Measurements from ENCODE around the gene CDH13. TPM values are rescaled to one million over a fixed set of nuclear protein-coding genes. Genes with fewer than 3 reads are reported as not detected.

Gene CDH13
- polyA plus RNA-seq, 10 donors, result 32.5 to 56.9 (median 47.0) TPM

DNA sequence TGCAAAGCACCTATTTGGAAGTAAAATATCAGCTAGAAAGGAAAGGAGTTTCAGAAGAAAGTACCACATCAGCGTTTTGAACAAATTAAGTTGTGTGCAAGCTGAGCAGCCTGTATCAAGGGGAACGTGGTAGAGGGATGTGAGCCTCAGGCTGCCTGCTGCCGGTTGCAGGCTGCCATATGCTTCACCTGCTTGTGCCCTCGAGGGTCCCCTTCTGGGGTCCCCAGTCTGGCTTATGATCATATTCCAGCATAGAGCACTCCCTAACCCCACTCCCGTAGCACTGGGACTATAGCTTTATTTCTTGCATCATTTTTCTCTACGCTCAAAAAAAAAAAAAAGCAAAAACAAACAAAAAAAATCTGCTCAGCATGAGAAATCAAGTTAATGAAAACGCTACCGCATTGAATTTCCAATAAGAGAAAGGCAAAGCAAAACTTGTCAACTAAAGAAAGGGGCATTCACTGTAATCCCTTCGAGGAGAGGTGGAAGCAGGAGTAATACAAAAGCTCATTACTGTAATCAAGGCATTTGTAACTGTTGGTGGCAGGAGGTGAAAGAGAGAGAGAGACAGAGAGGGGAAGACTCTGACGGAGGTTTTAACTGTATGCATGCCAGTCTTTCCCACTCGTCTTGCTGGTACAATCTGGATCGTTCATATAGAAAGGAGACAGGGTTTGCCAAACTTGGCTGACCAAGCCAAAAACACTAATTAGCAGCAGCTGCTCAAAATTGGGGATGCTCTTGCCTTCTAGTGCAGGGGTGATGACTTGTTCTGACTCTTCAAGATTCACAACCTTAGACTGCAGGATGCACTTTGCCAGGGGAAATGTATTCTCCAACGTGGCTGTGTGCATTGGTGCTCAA is 922.8 kb downstream of the CDH13 start:
- DNase-seq, result no peak

DNA sequence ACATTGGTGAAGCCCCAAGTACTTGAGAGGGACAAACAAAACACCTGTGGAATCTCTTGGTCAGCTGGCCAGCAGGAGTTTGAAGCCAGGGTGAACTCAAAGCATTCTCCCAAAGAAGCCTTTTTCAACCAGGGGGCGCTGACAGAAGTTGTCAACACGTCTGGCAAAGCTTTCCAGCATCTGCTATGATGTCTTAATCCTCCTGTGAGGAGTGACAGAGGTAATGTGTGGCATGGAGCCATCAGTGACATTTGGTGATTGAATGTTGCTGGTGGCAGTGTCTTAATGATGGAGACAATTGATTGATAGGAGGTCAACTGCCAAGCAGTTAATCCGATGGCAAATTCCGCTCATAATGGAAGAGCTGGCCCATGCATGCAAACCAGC is 923.4 kb downstream of the CDH13 start:
- DNase-seq, result peak in 2 of 3 donors; percentile 16 to 37

DNA sequence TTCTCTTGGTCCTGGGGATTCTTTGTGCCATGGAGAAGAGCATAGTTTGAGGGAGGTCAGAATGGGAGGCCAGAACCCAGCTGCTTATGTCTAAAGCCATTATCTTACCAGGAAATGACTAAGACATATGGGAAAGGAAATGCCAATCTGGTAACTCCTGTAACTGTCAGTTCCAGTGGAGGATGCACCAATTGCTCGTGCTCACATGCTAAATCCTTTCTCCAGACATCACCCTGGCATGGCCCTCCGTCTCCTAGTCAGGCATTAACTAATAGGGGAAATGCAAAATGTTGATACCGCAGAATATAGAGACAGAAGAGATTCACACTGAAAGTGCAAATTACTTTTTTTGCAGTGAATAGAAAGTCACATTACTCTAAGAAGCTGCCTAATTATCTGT is 925.5 kb downstream of the CDH13 start:
- DNase-seq, result peak in 1 of 3 donors; percentile 27

DNA sequence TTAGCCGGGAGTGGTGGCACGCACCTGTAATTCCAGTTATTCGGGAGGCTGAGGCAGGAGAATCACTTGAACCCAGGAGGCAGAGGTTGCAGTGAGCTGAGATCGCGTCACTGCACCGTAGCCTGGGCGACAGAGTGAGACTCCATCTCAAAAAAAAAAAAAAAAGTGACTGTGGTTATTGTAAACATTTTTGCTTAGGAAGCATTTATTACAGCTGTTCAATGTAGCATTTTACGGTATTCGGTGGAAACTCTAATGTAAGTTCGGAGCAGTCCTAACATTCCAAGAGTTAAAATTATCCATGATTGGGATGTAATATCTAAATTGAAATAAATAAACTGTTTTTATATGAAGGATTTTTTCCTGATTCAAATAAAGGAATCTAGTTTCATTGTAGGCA is 926.2 kb downstream of the CDH13 start:
- DNase-seq, result no peak

DNA sequence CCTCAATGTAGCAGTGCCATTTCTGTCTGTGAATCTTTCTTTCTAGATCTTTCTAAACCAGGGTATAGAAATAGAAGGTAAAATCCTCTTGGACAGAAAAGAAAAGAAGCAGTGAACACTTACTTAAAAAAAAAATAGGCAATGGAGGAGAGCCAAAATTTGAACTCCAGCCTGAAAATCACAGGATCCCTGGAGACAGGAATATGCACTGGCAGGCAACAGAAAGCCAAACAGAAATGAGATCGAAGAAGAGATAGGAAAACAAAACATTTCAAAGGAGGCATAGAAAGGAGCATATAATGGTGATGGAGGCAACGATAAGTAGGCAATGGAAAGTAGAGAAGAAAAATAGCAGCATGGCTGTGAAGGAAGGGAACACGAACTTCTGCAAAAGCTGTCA is 927.3 kb downstream of the CDH13 start:
- no peak for DNase-seq

DNA sequence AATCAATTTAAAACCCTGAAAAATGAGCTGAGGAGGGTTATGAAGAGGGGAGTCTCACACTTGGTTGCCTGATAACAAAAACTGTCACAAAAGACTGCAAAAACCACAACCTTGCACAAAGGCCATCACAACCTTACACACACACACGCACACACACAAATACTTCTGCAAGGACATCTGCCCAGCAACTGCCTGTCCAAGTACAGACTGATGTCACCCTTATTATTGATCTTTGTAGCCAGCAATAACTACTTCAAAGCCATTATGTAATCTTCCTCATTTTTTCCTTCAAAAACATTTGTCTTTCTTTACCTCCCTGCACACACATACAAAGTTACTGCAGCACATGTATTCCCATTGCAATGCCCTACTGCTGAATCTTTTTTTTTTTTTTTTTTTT is 927.8 kb downstream of the CDH13 start:
- DNase-seq, result no peak

DNA sequence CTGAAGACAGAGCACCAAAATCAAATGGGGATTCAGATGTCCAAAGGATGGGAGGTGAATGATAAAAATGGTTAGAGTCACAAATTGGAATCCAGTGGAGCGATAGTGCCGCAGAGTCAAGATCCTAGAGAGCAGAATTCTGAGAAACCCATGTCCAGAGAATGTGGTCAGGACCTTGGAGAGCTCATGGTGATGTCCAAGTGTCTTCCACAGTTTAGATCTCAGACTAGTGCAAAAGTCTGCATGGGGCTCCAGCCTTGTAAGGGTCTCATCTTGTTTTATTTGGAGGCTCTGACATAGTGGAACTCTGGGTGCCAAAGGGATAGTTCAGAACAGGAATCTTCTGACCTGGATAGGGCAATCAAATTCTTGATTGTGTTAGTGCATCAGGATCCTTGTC is 935.1 kb downstream of the CDH13 start:
- peak in 2 of 3 donors; percentile 13 to 40 for DNase-seq

DNA sequence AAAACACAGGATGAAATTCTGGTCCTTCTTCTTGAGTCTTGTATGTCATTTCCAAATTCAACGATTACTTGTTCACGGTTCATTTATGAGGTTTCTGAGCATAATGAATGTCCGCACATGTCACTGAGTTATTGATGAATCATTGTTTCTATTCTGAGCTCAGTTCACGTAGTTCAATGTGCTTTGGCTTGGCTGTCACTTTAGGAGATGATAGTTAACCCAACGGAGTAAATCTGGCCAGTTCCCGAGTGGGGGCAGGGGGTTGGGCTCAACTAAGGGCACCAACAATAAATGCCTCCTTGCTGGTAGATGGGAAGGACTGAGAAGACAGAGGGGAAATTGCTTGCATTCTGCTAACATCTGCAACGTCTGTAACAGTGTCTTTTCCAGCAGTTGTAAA is 941.6 kb downstream of the CDH13 start:
- no peak for DNase-seq

DNA sequence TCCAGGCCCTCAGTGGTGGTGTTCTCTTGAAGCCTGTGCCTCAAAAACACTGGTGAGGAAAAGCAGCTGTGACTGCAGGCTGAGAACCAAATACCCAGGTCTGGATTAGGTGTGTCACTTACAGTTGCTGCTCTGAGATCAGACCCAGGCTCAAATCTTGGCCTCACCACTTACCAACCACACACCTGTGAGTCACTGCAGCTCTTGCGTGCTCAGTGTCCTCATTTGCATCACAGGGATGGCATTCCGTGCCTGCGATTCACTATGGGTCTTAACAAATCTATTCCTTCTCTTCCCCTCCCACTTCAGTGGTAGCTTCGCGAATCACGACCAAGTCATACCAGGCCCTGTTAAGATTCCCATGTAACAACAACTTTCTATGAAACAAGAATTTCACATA is 947.6 kb downstream of the CDH13 start:
- DNase-seq, result peak in 1 of 3 donors; percentile 77

DNA sequence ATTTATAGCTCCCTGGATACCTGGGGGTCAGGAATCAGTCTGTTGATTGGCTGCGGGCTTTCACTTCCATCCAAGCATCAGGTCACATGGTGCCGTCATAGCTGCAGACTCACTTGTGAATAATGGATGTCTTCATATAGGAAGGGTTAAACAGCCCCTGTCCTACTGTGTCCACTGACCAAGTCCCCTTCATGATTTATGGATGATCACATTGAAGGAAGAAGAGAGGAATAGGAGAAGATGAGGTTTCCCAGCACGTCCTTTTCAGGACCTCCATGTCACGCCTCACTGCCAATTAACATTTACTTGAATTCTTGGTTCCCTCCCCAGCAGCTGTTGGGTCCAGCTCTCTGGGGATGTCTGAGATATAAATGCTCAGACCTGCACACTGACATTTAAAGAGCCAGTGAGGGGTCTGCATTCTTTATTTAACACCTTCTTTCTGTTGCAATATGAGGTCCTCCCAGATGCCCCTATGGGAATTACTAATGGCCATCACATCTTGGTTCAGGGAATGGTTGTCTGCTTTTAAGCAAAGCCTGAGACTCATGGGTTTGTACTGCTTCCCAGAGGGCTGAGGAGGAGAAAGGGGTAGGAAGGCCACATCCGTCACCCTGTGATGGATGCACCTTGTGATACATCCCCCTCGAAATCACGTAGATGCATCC is 950.4 kb downstream of the CDH13 start:
- no peak for DNase-seq

DNA sequence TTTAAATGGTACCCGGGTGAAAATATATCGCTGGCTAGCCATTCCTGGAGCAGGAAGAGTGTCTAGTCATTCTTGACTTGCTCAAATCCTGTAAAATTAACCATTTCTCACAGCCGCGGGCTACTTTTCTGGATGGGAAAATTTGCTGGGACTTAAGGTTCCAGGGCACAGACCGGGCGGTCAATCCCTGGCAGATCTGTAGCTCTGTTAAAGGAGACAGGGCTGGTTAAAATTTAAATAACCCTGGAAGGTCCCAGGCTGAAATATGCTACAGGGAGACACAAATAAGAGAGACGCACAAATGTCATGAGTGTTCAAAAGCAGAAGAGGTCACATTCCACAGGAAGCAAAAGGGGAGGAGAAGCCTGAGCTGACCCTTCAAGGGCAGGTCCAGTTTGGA is 951.4 kb downstream of the CDH13 start:
- DNase-seq, result no peak

DNA sequence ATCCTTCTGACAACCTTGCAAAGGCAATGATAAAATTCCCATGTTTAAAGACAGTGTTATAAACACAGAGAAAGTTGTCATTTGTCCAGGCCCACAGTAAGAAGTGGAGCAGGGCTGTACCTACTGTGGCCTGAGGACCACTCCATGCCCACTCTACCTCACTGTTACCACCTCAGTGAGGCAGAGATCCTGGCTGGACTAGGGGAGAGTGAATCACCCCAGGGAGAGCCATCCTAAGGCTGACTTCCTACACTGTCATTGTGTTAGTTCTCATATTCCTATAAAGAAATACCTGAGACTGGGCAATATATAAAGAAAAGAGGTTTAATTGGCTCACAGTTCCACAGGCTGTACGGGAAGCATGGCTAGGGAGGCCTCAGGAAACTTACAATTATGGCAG is 952.3 kb downstream of the CDH13 start:
- no peak for DNase-seq

DNA sequence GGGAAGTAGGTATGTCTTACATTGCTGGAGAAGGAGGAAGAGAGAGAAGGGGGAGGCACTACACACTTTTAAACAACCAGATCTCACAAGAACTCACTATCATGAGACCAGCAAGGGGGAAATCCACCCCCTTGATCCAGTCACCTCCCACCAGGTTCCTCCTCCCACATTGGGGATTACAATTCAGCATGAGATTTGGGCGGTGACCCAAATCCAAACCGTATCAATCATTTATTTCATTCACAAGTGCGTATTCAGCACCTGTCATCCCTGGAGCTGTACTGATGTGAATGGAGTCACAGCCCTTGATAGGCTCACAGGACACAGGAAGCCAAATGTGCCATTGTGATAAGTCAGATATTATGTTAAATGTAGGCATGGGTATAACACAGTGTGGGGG is 952.7 kb downstream of the CDH13 start:
- no peak for DNase-seq

DNA sequence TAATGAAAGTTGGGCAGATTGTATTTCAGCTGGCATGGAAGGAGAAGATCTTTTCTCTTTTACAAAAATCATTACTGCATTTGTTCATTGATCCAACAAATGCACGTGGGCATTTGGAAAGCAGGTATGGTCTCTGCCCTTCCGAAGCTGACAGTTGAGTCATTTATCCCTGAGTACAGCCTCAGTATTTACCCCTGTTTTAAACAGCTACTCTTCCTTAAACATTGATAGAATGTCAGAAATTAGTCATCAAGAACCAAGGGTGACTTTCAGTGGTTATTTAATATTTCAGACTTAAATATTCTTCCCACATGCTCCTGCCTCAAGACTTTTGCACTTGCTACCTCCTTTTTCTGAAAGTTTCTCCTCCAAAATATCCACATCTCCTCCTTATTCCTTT is 954.3 kb downstream of the CDH13 start:
- DNase-seq, result no peak

DNA sequence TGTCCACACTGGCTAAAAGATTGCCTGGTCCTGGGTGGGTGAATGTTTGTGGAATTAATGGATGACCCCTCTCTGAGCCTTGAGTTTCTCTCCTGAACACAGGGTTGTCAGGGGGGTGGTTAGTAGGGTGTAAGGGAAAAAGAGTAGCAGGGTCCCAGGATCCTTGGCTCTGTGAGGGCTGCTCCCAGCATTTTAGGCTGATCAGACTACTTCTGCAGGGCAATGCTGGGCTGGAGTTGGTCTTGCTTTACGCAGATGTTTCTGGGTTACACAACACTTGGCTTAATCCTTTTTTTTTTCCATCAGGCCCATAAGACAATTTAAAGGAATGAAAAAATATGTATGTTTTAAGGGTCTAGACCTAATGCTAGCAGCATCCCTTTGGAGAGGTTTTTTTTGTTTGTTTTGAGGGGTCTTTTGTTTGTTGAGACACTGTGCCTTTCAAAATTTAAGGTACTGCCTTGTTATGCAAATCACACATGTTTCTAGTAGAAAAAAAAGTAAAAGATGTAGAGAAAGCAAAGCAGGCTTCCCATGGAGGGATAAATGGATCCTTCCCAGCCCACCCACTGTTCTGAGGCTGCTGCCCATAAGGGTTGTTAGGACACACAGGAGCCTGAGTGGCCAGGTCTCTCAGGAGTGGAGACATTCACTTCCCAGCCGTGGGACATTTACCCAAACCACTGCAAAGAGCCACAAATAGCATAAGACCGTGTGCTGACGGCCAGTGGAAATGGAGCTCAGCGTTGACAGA is 955.4 kb downstream of the CDH13 start:
- no peak for DNase-seq

DNA sequence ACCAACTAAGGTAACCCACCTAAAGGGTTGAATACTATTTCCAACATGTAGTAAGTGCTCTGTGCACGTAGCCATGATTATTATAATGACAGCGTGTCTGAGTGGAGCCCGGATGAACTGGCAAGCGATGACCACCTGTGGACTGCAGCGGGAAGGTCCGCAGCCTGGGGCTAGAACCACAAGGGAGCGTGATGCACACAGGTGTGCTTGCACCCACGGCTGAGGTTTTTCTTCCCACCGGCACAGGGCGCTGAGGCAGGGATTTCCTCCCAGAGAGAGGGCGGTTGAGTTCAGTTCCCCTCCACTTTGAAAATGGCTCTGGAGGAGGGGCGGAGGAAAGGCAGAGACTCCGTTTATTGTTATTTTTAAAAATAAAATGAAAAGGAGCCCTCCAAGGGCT is 959.3 kb downstream of the CDH13 start:
- DNase-seq, result no peak

DNA sequence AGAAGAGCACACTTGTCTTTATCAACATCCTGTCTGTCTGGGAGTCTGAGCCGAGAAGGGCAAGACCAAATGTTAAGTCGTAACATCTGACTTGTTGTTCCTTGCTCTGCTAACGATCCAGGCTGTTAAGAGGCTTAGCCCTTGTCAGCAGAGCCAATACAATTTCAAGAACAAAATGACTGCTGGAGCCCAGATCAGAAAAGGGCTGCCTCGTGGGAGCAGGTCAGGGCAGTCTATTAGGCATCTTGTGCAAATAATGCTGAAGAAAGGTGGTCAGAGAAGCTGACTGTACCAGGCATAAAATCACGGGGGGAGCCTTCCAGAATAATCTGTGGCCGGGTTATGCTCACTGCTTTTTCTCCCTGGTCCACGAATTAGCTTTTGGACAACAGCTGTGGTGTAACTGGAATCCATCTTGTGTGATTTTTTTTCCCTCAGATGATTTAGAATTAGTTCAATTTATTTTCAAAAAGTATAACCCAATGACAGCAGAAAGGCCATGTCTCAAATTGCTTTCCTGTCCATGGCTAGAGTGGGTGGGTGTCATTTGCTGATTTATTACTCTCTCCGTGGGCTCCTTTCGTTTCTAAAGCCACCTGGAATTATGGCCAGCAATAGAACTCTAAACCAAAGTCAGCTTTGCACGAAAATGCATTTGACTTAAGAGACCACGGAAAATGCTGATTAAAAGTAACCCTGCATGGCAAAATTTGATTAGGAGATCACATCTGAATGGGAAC is 959.9 kb downstream of the CDH13 start:
- DNase-seq, result peak in 1 of 3 donors; percentile 16

DNA sequence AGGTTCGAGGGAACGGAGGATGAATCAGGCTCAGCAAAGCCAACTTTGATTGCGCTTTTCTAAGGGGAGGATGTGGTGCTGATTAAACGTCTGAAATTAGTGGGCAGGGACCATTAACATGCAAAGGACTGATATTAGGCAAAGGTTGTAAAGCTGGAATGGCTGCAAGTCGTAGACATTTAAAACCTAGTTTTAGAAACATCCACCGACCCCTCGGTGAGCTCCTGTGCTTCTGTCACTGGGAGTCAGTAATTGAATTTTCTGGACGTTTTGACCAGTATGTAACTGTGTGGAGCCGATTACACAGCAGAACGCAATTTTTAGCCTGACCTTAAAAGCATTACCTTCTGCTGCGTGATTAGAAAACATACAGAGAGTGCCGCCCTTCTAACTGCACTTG is 960.4 kb downstream of the CDH13 start:
- DNase-seq, result no peak

DNA sequence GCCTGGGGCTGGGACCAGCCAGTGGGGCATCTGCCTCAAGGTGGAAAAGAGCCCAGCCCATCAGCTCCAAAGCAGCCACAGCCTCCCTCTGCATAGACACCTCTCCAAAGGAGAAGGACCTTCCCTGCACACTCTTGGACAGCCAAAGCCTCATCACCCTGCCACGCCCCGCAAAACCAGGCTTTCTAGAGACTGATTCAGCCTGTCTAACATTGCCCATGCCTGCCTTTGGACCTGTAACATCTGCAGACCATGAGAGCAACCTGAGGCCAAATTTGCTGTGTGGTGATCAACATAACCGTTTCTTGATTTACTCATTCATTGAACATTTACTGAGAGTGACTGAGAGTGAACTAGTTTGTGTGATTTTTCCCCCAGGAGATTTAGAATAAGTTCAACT is 961.3 kb downstream of the CDH13 start:
- no peak for DNase-seq

DNA sequence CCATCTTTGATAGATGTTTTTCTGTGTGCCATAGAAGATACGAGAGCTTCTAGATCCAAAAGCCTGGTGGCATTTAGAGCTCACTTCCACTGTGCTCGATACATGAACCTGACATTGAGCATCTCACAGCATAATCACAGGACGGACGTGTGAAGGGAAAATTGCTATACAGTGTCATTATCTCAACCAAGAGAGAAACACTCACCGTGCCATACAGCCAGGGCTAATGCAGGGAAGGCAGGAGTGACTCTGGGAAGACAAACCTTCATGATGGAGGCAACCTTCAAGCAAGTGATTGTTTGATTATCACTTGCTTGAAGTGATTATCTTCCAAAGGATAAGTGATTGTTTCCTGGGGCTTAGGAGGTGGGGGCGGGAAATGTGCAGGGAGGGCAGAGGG is 962.8 kb downstream of the CDH13 start:
- no peak for DNase-seq

DNA sequence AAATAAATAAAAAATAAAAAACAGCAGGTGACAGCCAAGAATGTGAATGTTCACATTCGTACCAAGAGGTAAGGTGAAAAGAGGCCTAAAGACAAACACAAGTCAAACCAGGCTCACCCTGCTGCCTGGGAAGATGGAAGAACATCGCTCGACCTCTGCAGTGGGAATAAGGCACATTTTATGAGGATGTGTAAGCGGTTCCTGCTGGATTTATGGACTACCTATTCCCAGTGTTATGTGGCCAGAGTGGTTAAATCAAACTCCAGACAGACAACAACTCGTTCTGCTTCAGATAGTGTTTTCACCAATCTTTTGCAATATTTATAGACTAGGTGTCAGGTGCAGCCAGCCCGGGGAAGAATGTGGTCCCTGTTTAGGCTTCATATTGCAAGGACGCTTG is 966.0 kb downstream of the CDH13 start:
- no peak for DNase-seq

All from muscle of back (tissue), 11 donors.